ENCODE data around the gene CCNYL1.

Gene CCNYL1

GRCh38 chr2:207765547-207765946 lies 54.1 kb downstream of the CCNYL1 start:
- no peak overlapping the region for H3K4me3 ChIP-seq (ENCODE audit: low read depth, low read length)
- TF ChIP-seq CTCF (IDR thresholded peaks at IDR 0.05) = no peak
- H3K4me1 ChIP-seq = no peaks in the 10 kb centered on the region
- no peaks in the 10 kb centered on the region for H3K9me3 ChIP-seq (ENCODE audit: control insufficient read depth, low read length)
- no peak overlapping the region for H2AFZ ChIP-seq
- no peak overlapping the region for H3K27ac ChIP-seq
- H3K4me2 ChIP-seq (ENCODE audit: low read length) = no peak overlapping the region
- no peaks in the 10 kb centered on the region for H3K79me2 ChIP-seq
- no peaks in the 10 kb centered on the region for H3K27me3 ChIP-seq (ENCODE audit: control insufficient read depth, insufficient read depth, low read length)
- H3K36me3 ChIP-seq (ENCODE audit: control insufficient read depth, insufficient read depth, low read length) = no peaks in the 10 kb centered on the region
- H3K9ac ChIP-seq = no peak overlapping the region

- H3K79me2 ChIP-seq = no peaks in the 10 kb centered on the region
- H3K4me1 ChIP-seq = no peaks in the 10 kb centered on the region
- no peaks in the 10 kb centered on the region for H3K36me3 ChIP-seq (ENCODE audit: control insufficient read depth, insufficient read depth, low read length)
- no peaks in the 10 kb centered on the region for H3K27me3 ChIP-seq (ENCODE audit: control insufficient read depth, insufficient read depth, low read length)
- H3K9ac ChIP-seq = no peak overlapping the region
- H3K4me3 ChIP-seq (ENCODE audit: low read depth, low read length) = no peak overlapping the region
- TF ChIP-seq CTCF (IDR thresholded peaks at IDR 0.05) = no peak
- no peak overlapping the region for H2AFZ ChIP-seq
- H3K4me2 ChIP-seq (ENCODE audit: low read length) = no peak overlapping the region
- no peaks in the 10 kb centered on the region for H3K9me3 ChIP-seq (ENCODE audit: control insufficient read depth, low read length)
- no peak overlapping the region for H3K27ac ChIP-seq
These were observed 54.7 kb downstream of the CCNYL1 start for GRCh38 chr2:207766041-207766551.

- H3K4me3 ChIP-seq (ENCODE audit: low read depth, low read length) = no peak overlapping the region
- H3K9ac ChIP-seq = no peak overlapping the region
These were observed 55.4 kb downstream of the CCNYL1 start for GRCh38 chr2:207766697-207767460.

GRCh38 chr2:207767461-207768167 lies 56.2 kb downstream of the CCNYL1 start:
- Histone ChIP-seq H3K4me1 (no peaks in the 10 kb centered on the region), H2AFZ (no peak overlapping the region), H3K9ac (no peak overlapping the region)

More at GRCh38 chr2:207766697-207767460, 55.4 kb downstream of the CCNYL1 start:
- Histone ChIP-seq H3K27ac (no peak overlapping the region), H3K9me3 (ENCODE audit: control insufficient read depth, low read length) (no peaks in the 10 kb centered on the region), H3K27me3 (ENCODE audit: control insufficient read depth, insufficient read depth, low read length) (no peaks in the 10 kb centered on the region), H3K36me3 (ENCODE audit: control insufficient read depth, insufficient read depth, low read length) (no peaks in the 10 kb centered on the region), H3K4me2 (ENCODE audit: low read length) (no peak overlapping the region), H3K79me2 (no peaks in the 10 kb centered on the region), H3K4me1 (no peaks in the 10 kb centered on the region), H2AFZ (no peak overlapping the region)
- no peak for TF ChIP-seq CTCF (IDR thresholded peaks at IDR 0.05)

More at GRCh38 chr2:207767461-207768167, 56.2 kb downstream of the CCNYL1 start:
- H3K27ac ChIP-seq = no peak overlapping the region
- H3K79me2 ChIP-seq = no peaks in the 10 kb centered on the region
- H3K4me3 ChIP-seq (ENCODE audit: low read depth, low read length) = no peak overlapping the region
- no peaks in the 10 kb centered on the region for H3K9me3 ChIP-seq (ENCODE audit: control insufficient read depth, low read length)
- peak overlapping the region; percentile 69 for H3K4me2 ChIP-seq (ENCODE audit: low read length)
- H3K36me3 ChIP-seq (ENCODE audit: control insufficient read depth, insufficient read depth, low read length) = no peaks in the 10 kb centered on the region
- no peak for TF ChIP-seq CTCF (IDR thresholded peaks at IDR 0.05)
- no peaks in the 10 kb centered on the region for H3K27me3 ChIP-seq (ENCODE audit: control insufficient read depth, insufficient read depth, low read length)
